ENCODE data around the gene PAXIP1.

The PAXIP1 gene

GRCh38 chr7:154917808-154918160 is 85.1 kb downstream of the PAXIP1 start:
- no peak overlapping the region for H3K4me3 ChIP-seq (ENCODE audit: low read depth, low read length)
- TF ChIP-seq CTCF (IDR thresholded peaks at IDR 0.05; ENCODE audit: borderline replicate concordance, insufficient read depth, low read depth, low read length): no peak

GRCh38 chr7:154916856-154917807 is 85.8 kb downstream of the PAXIP1 start:
- TF ChIP-seq CTCF (IDR thresholded peaks at IDR 0.05; ENCODE audit: borderline replicate concordance, insufficient read depth, low read depth, low read length): no peak
- no peak overlapping the region for H3K4me3 ChIP-seq (ENCODE audit: low read depth, low read length)

- H3K4me3 ChIP-seq (ENCODE audit: low read depth, low read length): no peak overlapping the region
- TF ChIP-seq CTCF (IDR thresholded peaks at IDR 0.05; ENCODE audit: borderline replicate concordance, insufficient read depth, low read depth, low read length): no peak
These were observed 86.5 kb downstream of the PAXIP1 start for GRCh38 chr7:154916381-154916780.

GRCh38 chr7:154915600-154915999 is 87.3 kb downstream of the PAXIP1 start:
- H3K4me3 ChIP-seq (ENCODE audit: low read depth, low read length): no peak overlapping the region
- no peak for TF ChIP-seq CTCF (IDR thresholded peaks at IDR 0.05; ENCODE audit: borderline replicate concordance, insufficient read depth, low read depth, low read length)

GRCh38 chr7:154914996-154915380 is 87.9 kb downstream of the PAXIP1 start:
- no peak for TF ChIP-seq CTCF (IDR thresholded peaks at IDR 0.05; ENCODE audit: borderline replicate concordance, insufficient read depth, low read depth, low read length)
- no peak overlapping the region for H3K4me3 ChIP-seq (ENCODE audit: low read depth, low read length)

GRCh38 chr7:154914308-154914995 is 88.5 kb downstream of the PAXIP1 start:
- no peak overlapping the region for H3K4me3 ChIP-seq (ENCODE audit: low read depth, low read length)
- TF ChIP-seq CTCF (IDR thresholded peaks at IDR 0.05; ENCODE audit: borderline replicate concordance, insufficient read depth, low read depth, low read length): no peak

Data from GM12875 (cell line).